ENCODE results near the gene POLR3A. TPM values are rescaled to one million over a fixed set of nuclear protein-coding genes. Genes with fewer than 3 reads are reported as not detected.

Gene POLR3A
- total and polyA plus RNA-seq, 2 of the 13 experiments (the other 11 are each of a cell fraction or from before 2014, with no cell fraction given): 13.6 to 19.2 TPM

- FAIRE-seq (peak; percentile 21), DNase-seq (ENCODE audit: low spot score) (peak; percentile 58), ATAC-seq (peak; percentile 55)
- ChIA-PET CTCF (ENCODE audit: low intra/inter-chr PET ratio, low total read pairs) (no interaction called here), POLR2A (no interaction called here)
- Histone ChIP-seq H3K4me3 (replicated peaks in 1 of 3; ENCODE audit: insufficient read depth in 1 of 3, low read depth in 2 of 3, low read length in 3 of 3) (no peak overlapping the region), H3K4me2 (ENCODE audit: low read depth, low read length) (no peak overlapping the region), H3K4me1 (ENCODE audit: insufficient read depth, low read length) (peaks cover 32% of the 10 kb centered on the region), H2AFZ (ENCODE audit: low read length) (no peak overlapping the region), H3K27me3 (ENCODE audit: control insufficient read depth in 1 of 2, insufficient read depth in 2 of 2, low read length in 2 of 2) (no peaks in the 10 kb centered on the region), H4K20me1 (ENCODE audit: insufficient read depth, low read length) (no peaks in the 10 kb centered on the region), H3K79me2 (ENCODE audit: insufficient read depth, low read length) (no peaks in the 10 kb centered on the region), H3K9me3 (ENCODE audit: low read length) (no peaks in the 10 kb centered on the region), H3K36me3 (replicated peaks in 1 of 2; ENCODE audit: control insufficient read depth in 1 of 2, insufficient read depth in 2 of 2, low read length in 2 of 2) (no peaks in the 10 kb centered on the region), H3K27ac (ENCODE audit: extremely low read length, insufficient read depth, low read length) (no peak overlapping the region), H3K9ac (ENCODE audit: insufficient read depth, low read depth, low read length) (no peak overlapping the region)
- intact Hi-C loops (cut with micrococcal nuclease; ENCODE audit: unreplicated experiment) (no loop called here), in situ Hi-C loops (cut with HindIII; ENCODE audit: extremely low pct_ligation_motif_present, low pct_unique_long_range_greater_than_20kb) (no loop called here)
- 25% methylated on average over 6 of the region's 11 CpGs for WGBS (ENCODE audit: low lambda C conversion rate)
- BruUV-seq (replicated peaks): no TSS peak
- TF ChIP-seq RNF2 (conservative IDR thresholded peaks at IDR 0.05; ENCODE audit: low read depth) (no peak), ATF5 (CRISPR knock-in tag; IDR thresholded peaks at IDR 0.05; ENCODE audit: low read depth) (no peak), ZNF768 (CRISPR knock-in tag; IDR thresholded peaks at IDR 0.05) (peak; percentile 34; the same call in 1 of the 2 replicates), GATAD2A (CRISPR knock-in tag; IDR thresholded peaks at IDR 0.05) (0 out of 2 replicates have a peak, but pooled peaks have one; percentile 19)
Observed at GRCh38 chr10:78066728-78067430, 37.6 kb upstream of the POLR3A start.

- no peak overlapping the region for H3K9ac ChIP-seq (ENCODE audit: insufficient read depth, low read depth, low read length)
- no peaks in the 10 kb centered on the region for H3K79me2 ChIP-seq (ENCODE audit: insufficient read depth, low read length)
- no peak for FAIRE-seq
- intact Hi-C loops (cut with micrococcal nuclease; ENCODE audit: unreplicated experiment): no loop called here
- ChIA-PET CTCF (ENCODE audit: low intra/inter-chr PET ratio, low total read pairs) (no interaction called here), POLR2A (no interaction called here)
- DNase-seq (ENCODE audit: low spot score): no peak
- no peaks in the 10 kb centered on the region for H3K36me3 ChIP-seq (replicated peaks in 1 of 2; ENCODE audit: control insufficient read depth in 1 of 2, insufficient read depth in 2 of 2, low read length in 2 of 2)
- H3K4me3 ChIP-seq (replicated peaks in 1 of 3; ENCODE audit: insufficient read depth in 1 of 3, low read depth in 2 of 3, low read length in 3 of 3): no peak overlapping the region
- peaks cover 32% of the 10 kb centered on the region for H3K4me1 ChIP-seq (ENCODE audit: insufficient read depth, low read length)
- no peak overlapping the region for H3K4me2 ChIP-seq (ENCODE audit: low read depth, low read length)
- H3K9me3 ChIP-seq (ENCODE audit: low read length): no peaks in the 10 kb centered on the region
- H4K20me1 ChIP-seq (ENCODE audit: insufficient read depth, low read length): no peaks in the 10 kb centered on the region
- no peak overlapping the region for H3K27ac ChIP-seq (ENCODE audit: extremely low read length, insufficient read depth, low read length)
- in situ Hi-C loops (cut with HindIII; ENCODE audit: extremely low pct_ligation_motif_present, low pct_unique_long_range_greater_than_20kb): no loop called here
- H3K27me3 ChIP-seq (ENCODE audit: control insufficient read depth in 1 of 2, insufficient read depth in 2 of 2, low read length in 2 of 2): no peaks in the 10 kb centered on the region
- ATAC-seq: no peak
- H2AFZ ChIP-seq (ENCODE audit: low read length): no peak overlapping the region
- no TSS peak for BruUV-seq (replicated peaks)
- 4% methylated on average over 3 of the region's 5 CpGs for WGBS (ENCODE audit: low lambda C conversion rate)
- TF ChIP-seq STAT5B (CRISPR knock-in tag; IDR thresholded peaks at IDR 0.05) (no peak), ZNF407 (CRISPR knock-in tag; IDR thresholded peaks at IDR 0.05; ENCODE audit: not compliant biosample characterization) (no peak), PHF5A (CRISPR knock-in tag; IDR thresholded peaks at IDR 0.05; ENCODE audit: low read depth, unreplicated experiment) (no peak)
Observed at GRCh38 chr10:78066012-78066411, 36.7 kb upstream of the POLR3A start.
